ENCODE measurements around the gene HDAC2. TPM values are rescaled to one million over a fixed set of nuclear protein-coding genes. Genes with fewer than 3 reads are reported as not detected.
"Not testable (repeated sequence)": the region's sequence is repeated elsewhere in the genome, so short reads cannot be mapped to it uniquely, and the experiment has no call there.

Gene HDAC2
- total RNA-seq, 1 experiment from 2014 or later = 120 TPM

- Histone ChIP-seq H3K4me2 (ENCODE audit: low read depth, low read length, poor library complexity, severe bottlenecking) (no peak overlapping the region), H2AFZ (ENCODE audit: low read length) (no peak overlapping the region), H3K79me2 (ENCODE audit: low read length) (no peaks in the 10 kb centered on the region), H3K4me3 (ENCODE audit: low read length) (no peak overlapping the region), H3K27ac (ENCODE audit: low read length) (no peak overlapping the region), H3K9ac (ENCODE audit: low read length) (no peak overlapping the region), H3K36me3 (ENCODE audit: insufficient read depth, low read length) (no peaks in the 10 kb centered on the region), H3K4me1 (ENCODE audit: low read length) (no peaks in the 10 kb centered on the region), H3K27me3 (ENCODE audit: low read length) (no peaks in the 10 kb centered on the region), H3K9me3 (ENCODE audit: low read length) (0 out of 2 replicates have a peak, but pooled peaks cover 3% of the 10 kb centered on the region), H4K20me1 (ENCODE audit: insufficient read depth, low read depth, low read length) (no peaks in the 10 kb centered on the region), H3K9me2 (replicated peaks; ENCODE audit: insufficient read depth, low read length) (no peaks in the 10 kb centered on the region)
- DNase-seq = no peak
Measured at GRCh38 chr6:113924312-113924723, 46.6 kb downstream of the HDAC2 start.

- H3K4me3 ChIP-seq (ENCODE audit: low read length) = no peak overlapping the region
- H4K20me1 ChIP-seq (ENCODE audit: insufficient read depth, low read depth, low read length) = no peaks in the 10 kb centered on the region
Measured at GRCh38 chr6:113923526-113923925, 47.4 kb downstream of the HDAC2 start.

GRCh38 chr6:113921299-113921904 lies 49.5 kb downstream of the HDAC2 start:
- no peaks in the 10 kb centered on the region for H3K9me3 ChIP-seq (ENCODE audit: low read length)
- H3K4me1 ChIP-seq (ENCODE audit: low read length) = no peaks in the 10 kb centered on the region
- no peaks in the 10 kb centered on the region for H3K27me3 ChIP-seq (ENCODE audit: low read length)
- H3K79me2 ChIP-seq (ENCODE audit: low read length) = no peaks in the 10 kb centered on the region
- no peak overlapping the region for H3K4me3 ChIP-seq (ENCODE audit: low read length)
- H4K20me1 ChIP-seq (ENCODE audit: insufficient read depth, low read depth, low read length) = no peaks in the 10 kb centered on the region
- no peaks in the 10 kb centered on the region for H3K36me3 ChIP-seq (ENCODE audit: insufficient read depth, low read length)
- no peak overlapping the region for H3K27ac ChIP-seq (ENCODE audit: low read length)
- DNase-seq = no peak
- peak overlapping the region; percentile 27; the same call in 1 of the 2 replicates for H2AFZ ChIP-seq (ENCODE audit: low read length)
- no peaks in the 10 kb centered on the region for H3K9me2 ChIP-seq (replicated peaks; ENCODE audit: insufficient read depth, low read length)
- H3K9ac ChIP-seq (ENCODE audit: low read length) = no peak overlapping the region
- no peak overlapping the region for H3K4me2 ChIP-seq (ENCODE audit: low read depth, low read length, poor library complexity, severe bottlenecking)

More at GRCh38 chr6:113923526-113923925, 47.4 kb downstream of the HDAC2 start:
- Histone ChIP-seq H2AFZ (ENCODE audit: low read length) (no peak overlapping the region), H3K36me3 (ENCODE audit: insufficient read depth, low read length) (no peaks in the 10 kb centered on the region), H3K9ac (ENCODE audit: low read length) (no peak overlapping the region), H3K4me2 (ENCODE audit: low read depth, low read length, poor library complexity, severe bottlenecking) (no peak overlapping the region), H3K27ac (ENCODE audit: low read length) (no peak overlapping the region), H3K79me2 (ENCODE audit: low read length) (no peaks in the 10 kb centered on the region), H3K4me1 (ENCODE audit: low read length) (no peaks in the 10 kb centered on the region), H3K9me3 (ENCODE audit: low read length) (no peaks in the 10 kb centered on the region), H3K27me3 (ENCODE audit: low read length) (no peaks in the 10 kb centered on the region), H3K9me2 (replicated peaks; ENCODE audit: insufficient read depth, low read length) (no peaks in the 10 kb centered on the region)
- DNase-seq = no peak

- DNase-seq = no peak
- H3K9me2 ChIP-seq (replicated peaks; ENCODE audit: insufficient read depth, low read length) = no peaks in the 10 kb centered on the region
- no peaks in the 10 kb centered on the region for H3K36me3 ChIP-seq (ENCODE audit: insufficient read depth, low read length)
- no peaks in the 10 kb centered on the region for H3K9me3 ChIP-seq (ENCODE audit: low read length)
- H3K4me3 ChIP-seq (ENCODE audit: low read length) = no peak overlapping the region
- H4K20me1 ChIP-seq (ENCODE audit: insufficient read depth, low read depth, low read length) = no peaks in the 10 kb centered on the region
- H3K4me1 ChIP-seq (ENCODE audit: low read length) = no peaks in the 10 kb centered on the region
- no peak overlapping the region for H3K4me2 ChIP-seq (ENCODE audit: low read depth, low read length, poor library complexity, severe bottlenecking)
- no peaks in the 10 kb centered on the region for H3K27me3 ChIP-seq (ENCODE audit: low read length)
- H3K79me2 ChIP-seq (ENCODE audit: low read length) = no peaks in the 10 kb centered on the region
- H3K9ac ChIP-seq (ENCODE audit: low read length) = no peak overlapping the region
- peak overlapping the region; percentile 27; the same call in 1 of the 2 replicates for H2AFZ ChIP-seq (ENCODE audit: low read length)
- no peak overlapping the region for H3K27ac ChIP-seq (ENCODE audit: low read length)
Measured at GRCh38 chr6:113920663-113921267, 50.2 kb downstream of the HDAC2 start.

GRCh38 chr6:113910285-113910684 lies 60.7 kb downstream of the HDAC2 start:
- not testable (repeated sequence) for H3K9ac ChIP-seq (ENCODE audit: low read length); H4K20me1 ChIP-seq (ENCODE audit: insufficient read depth, low read depth, low read length); H3K4me1 ChIP-seq (ENCODE audit: low read length); H3K4me3 ChIP-seq (ENCODE audit: low read length); H3K9me3 ChIP-seq (ENCODE audit: low read length); H3K27ac ChIP-seq (ENCODE audit: low read length); H3K27me3 ChIP-seq (ENCODE audit: low read length); H3K9me2 ChIP-seq (replicated peaks; ENCODE audit: insufficient read depth, low read length); H3K36me3 ChIP-seq (ENCODE audit: insufficient read depth, low read length); H3K4me2 ChIP-seq (ENCODE audit: low read depth, low read length, poor library complexity, severe bottlenecking); H3K79me2 ChIP-seq (ENCODE audit: low read length); H2AFZ ChIP-seq (ENCODE audit: low read length); DNase-seq

- H2AFZ ChIP-seq (ENCODE audit: low read length) = no peak overlapping the region
- H3K9ac ChIP-seq (ENCODE audit: low read length) = no peak overlapping the region
- H3K4me3 ChIP-seq (ENCODE audit: low read length) = no peak overlapping the region
- no peaks in the 10 kb centered on the region for H3K36me3 ChIP-seq (ENCODE audit: insufficient read depth, low read length)
- H3K9me3 ChIP-seq (ENCODE audit: low read length) = no peaks in the 10 kb centered on the region
- H3K4me2 ChIP-seq (ENCODE audit: low read depth, low read length, poor library complexity, severe bottlenecking) = no peak overlapping the region
- no peak overlapping the region for H3K27ac ChIP-seq (ENCODE audit: low read length)
- peak; percentile 84 for DNase-seq
- no peaks in the 10 kb centered on the region for H3K79me2 ChIP-seq (ENCODE audit: low read length)
- H3K27me3 ChIP-seq (ENCODE audit: low read length) = no peaks in the 10 kb centered on the region
- H3K9me2 ChIP-seq (replicated peaks; ENCODE audit: insufficient read depth, low read length) = no peaks in the 10 kb centered on the region
- no peaks in the 10 kb centered on the region for H4K20me1 ChIP-seq (ENCODE audit: insufficient read depth, low read depth, low read length)
- H3K4me1 ChIP-seq (ENCODE audit: low read length) = no peaks in the 10 kb centered on the region
Measured at GRCh38 chr6:113909224-113909856, 61.6 kb downstream of the HDAC2 start.

GRCh38 chr6:113908801-113909200 lies 62.1 kb downstream of the HDAC2 start:
- no peaks in the 10 kb centered on the region for H3K9me3 ChIP-seq (ENCODE audit: low read length)
- no peak overlapping the region for H3K4me2 ChIP-seq (ENCODE audit: low read depth, low read length, poor library complexity, severe bottlenecking)
- DNase-seq = no peak

GRCh38 chr6:113907102-113907815 lies 63.7 kb downstream of the HDAC2 start:
- no peak overlapping the region for H2AFZ ChIP-seq (ENCODE audit: low read length)
- H4K20me1 ChIP-seq (ENCODE audit: insufficient read depth, low read depth, low read length) = no peaks in the 10 kb centered on the region

More at GRCh38 chr6:113908801-113909200, 62.1 kb downstream of the HDAC2 start:
- no peak overlapping the region for H3K9ac ChIP-seq (ENCODE audit: low read length)
- no peak overlapping the region for H3K27ac ChIP-seq (ENCODE audit: low read length)
- no peaks in the 10 kb centered on the region for H3K4me1 ChIP-seq (ENCODE audit: low read length)
- no peak overlapping the region for H2AFZ ChIP-seq (ENCODE audit: low read length)
- no peak overlapping the region for H3K4me3 ChIP-seq (ENCODE audit: low read length)
- H4K20me1 ChIP-seq (ENCODE audit: insufficient read depth, low read depth, low read length) = no peaks in the 10 kb centered on the region
- H3K27me3 ChIP-seq (ENCODE audit: low read length) = no peaks in the 10 kb centered on the region
- H3K9me2 ChIP-seq (replicated peaks; ENCODE audit: insufficient read depth, low read length) = no peaks in the 10 kb centered on the region
- no peaks in the 10 kb centered on the region for H3K79me2 ChIP-seq (ENCODE audit: low read length)
- H3K36me3 ChIP-seq (ENCODE audit: insufficient read depth, low read length) = no peaks in the 10 kb centered on the region

More at GRCh38 chr6:113907102-113907815, 63.7 kb downstream of the HDAC2 start:
- Histone ChIP-seq H3K79me2 (ENCODE audit: low read length) (no peaks in the 10 kb centered on the region), H3K4me3 (ENCODE audit: low read length) (no peak overlapping the region), H3K27ac (ENCODE audit: low read length) (no peak overlapping the region), H3K4me1 (ENCODE audit: low read length) (no peaks in the 10 kb centered on the region), H3K9me3 (ENCODE audit: low read length) (no peaks in the 10 kb centered on the region), H3K4me2 (ENCODE audit: low read depth, low read length, poor library complexity, severe bottlenecking) (no peak overlapping the region), H3K27me3 (ENCODE audit: low read length) (no peaks in the 10 kb centered on the region), H3K36me3 (ENCODE audit: insufficient read depth, low read length) (no peaks in the 10 kb centered on the region), H3K9ac (ENCODE audit: low read length) (no peak overlapping the region), H3K9me2 (replicated peaks; ENCODE audit: insufficient read depth, low read length) (no peaks in the 10 kb centered on the region)
- DNase-seq = no peak
